GM21367 (cell line): ENCODE results near the gene P4HA2.

ENCODE experiments used
- ATAC-seq: cut with Tn5 transposase; IDR thresholded peaks from one replicate; pipeline ENCODE4 v1.9.1; 2021; ENCODE audit not compliant: unreplicated experiment

Gene P4HA2

GRCh38 chr5:132251220-132251725, 23.6 kb upstream of the P4HA2 start:
- no peak for ATAC-seq

GRCh38 chr5:132250547-132250946, 22.9 kb upstream of the P4HA2 start:
- ATAC-seq, result no peak

DNA sequence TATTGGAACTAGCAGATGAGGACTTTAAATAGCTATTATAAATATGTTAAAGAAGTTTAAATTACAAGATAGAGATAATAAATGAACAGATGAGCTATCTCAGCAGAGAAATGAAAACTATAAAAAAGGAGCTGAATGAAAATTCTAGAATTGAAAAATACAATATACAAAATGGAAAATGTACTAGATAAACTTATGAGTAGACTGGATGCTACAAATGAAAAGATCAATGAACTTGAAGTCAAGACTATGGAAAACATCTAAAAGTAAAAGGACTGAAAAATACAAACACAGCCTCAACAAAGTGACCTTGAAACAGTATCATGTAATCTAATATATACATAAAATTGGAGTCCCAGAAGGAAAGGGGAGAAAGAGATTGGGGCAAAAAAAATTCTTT, 19.2 kb upstream of the P4HA2 start:
- ATAC-seq, result no peak

DNA sequence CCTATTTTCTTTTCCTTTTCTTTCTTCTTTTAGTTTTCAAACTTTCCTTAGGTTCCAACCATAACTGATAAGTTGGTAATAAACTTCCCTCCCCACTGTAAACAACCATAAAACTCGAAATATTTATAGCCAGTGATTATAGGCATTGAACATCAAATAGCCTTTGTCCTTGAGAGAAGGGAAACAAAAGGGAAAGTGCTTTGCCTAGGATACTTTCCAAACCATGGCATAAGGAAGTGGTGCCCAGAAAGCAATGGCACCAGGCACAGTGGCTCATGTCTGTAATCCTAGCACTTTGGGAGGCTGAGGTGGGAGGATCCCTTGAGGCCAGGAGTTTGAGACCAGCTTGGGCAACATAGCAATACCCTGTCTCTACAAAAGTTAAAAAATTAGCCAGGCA, 17.9 kb upstream of the P4HA2 start:
- ATAC-seq, result no peak

- no peak for ATAC-seq
Measured at GRCh38 chr5:132243366-132243977, 15.8 kb upstream of the P4HA2 start.

- ATAC-seq, result no peak
Measured at GRCh38 chr5:132239776-132240175, 12.1 kb upstream of the P4HA2 start.

DNA sequence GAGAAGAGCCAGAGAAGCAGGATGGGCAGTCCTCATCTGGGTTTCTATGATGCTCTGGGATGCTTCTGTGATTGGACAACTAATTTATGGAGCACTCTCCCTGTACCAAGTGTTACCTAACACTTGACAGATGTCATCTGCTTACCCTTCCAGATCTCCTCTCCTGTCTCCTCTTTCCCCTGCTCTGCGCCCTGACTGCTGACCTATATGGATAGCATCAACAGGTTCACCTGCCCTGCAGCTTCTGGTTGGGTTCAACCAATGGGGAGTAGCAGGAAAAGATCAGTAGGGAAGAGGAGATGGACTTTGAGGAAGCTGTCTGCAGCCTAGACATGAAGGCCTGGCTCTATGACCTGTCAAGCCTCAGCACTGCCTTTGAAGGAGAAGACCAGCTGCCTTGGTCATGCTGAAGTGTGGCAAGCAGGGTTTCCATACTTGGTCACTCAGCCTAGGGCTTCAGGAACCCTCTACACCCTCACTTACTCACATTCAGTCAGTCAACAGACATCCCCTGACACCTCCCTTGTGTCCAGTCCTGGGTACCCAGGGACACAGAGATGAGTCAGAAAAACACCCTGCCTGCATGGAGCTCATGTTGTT, 11.3 kb upstream of the P4HA2 start:
- no peak for ATAC-seq

DNA sequence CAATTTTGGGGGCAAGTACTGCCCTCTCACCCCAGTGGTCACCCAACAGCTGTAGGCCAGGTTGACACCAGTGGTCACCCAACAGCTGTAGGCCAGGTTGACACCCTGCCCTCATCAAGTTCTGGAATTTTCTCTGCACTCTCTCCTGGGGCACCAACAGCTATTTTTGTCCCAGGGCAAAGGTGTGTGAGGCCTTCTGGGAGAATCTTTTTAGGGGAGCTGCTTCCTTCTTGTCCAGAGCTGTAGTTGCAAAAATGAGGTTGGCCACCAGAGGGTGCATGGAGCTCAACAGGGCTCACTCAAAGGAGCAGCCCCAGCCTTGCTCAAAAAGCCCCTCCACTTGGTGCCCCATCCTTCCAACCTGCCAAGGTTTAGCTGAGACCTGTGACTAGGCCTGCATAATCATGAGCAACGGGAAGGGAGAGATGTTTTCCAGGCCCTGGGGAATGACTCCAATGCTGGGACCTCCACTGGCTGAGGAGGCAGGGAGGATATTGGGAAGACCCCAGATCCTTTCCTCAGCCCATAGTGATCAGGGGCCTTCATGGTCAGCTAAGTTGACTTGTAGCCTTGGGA, 10.6 kb upstream of the P4HA2 start:
- ATAC-seq, result peak; percentile 71

DNA sequence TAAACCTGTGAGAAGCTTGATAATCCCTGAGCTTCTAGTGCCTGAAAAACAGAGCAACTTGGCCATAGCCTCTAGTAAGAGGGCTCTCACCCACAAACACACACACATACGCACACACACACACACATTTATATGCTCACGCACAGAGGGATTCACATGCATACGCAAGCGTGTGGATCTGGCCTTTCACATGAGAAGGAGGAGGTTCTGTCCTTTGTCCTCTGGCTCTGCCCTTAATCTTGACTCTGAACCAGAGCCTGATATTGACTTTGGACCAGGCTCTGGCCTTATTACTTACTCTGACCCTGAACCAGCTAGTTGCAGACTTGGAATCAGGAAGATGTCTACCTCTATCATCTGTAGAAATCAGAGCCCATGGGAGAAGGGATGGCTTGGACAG, 10.0 kb upstream of the P4HA2 start:
- no peak for ATAC-seq

GRCh38 chr5:132237141-132237540, 9.5 kb upstream of the P4HA2 start:
- ATAC-seq, result no peak

GRCh38 chr5:132235340-132235739, 7.7 kb upstream of the P4HA2 start:
- ATAC-seq, result no peak

GRCh38 chr5:132234684-132235062, 7.0 kb upstream of the P4HA2 start:
- no peak for ATAC-seq

DNA sequence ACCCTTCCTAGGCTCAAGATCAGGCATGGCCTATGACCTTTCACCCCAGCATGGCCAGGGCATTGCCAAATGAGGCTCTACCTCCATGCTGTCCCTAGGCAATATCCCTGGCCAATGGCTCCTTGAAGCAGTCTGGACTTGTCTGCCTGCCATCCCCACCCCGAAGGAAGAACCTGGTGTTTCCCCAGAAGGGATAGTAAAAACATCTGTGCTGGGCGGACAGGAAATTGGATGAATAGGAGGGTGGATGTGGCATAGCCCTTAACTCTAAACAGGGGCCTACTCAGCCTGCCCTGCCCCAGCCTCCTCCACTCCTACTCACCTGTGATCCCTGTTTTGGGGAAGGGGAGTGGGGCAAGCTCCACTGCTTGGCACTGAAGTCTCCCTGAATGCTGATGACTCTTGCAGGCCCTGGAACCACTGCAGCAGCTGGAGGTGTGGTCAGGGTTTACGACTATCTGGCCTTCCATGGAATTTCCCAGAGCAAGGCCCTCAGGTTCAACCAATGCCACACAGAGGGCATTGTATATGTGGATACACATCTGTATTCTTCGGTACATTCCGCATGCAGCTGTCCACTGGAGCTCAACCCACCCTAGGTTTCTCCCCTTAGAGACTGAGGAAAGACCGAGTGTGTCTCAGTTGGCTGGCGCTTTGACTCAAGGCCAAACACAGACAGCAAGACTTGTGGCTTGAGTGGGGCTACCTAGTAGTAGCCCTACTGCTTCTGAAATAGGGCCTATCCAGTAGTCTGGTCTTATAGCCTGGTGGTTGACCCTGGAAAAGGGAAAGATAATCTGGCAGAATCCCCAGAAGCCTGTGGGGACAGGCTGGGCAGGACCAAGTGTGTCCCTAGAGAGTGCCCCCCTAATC, 6.4 kb upstream of the P4HA2 start:
- ATAC-seq, result no peak

GRCh38 chr5:132233081-132233480, 5.4 kb upstream of the P4HA2 start:
- ATAC-seq, result no peak

DNA sequence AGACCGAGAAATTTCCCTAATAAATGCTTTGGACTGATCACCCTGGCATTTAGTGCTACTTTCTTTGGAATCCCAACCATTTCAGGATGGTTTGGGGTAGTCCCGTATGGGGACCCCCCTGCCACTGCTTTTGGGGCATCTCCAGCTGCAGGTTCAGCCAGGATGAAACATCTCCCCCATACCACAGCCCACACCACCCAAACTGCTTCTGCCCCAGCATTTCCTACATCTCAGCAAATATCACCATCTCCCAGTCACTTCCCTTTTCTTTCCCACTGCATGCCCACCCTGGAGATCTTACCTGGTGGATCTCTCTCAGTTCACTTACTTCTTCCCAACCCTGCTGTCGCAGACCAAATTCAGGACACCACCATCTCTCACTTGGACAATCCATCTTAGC, 4.8 kb upstream of the P4HA2 start:
- no peak for ATAC-seq

GRCh38 chr5:132230871-132231270, 3.2 kb upstream of the P4HA2 start:
- ATAC-seq, result no peak

GRCh38 chr5:132229236-132229635, 1.6 kb upstream of the P4HA2 start:
- ATAC-seq, result no peak

- no peak for ATAC-seq
Measured at GRCh38 chr5:132228241-132229035, 785 bp upstream of the P4HA2 start.

DNA sequence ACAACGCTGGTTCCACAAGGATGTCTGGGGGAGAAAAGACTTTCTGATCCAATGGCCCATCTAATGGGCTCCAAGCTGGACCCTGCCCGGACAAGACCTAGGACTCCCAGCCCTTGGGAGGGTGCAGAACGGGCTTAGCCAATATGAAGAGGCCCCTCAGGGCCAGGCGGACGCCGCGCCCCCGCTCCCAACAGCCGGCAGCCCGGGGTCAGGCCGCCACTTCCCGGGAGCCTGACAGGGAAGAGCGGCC, 493 bp downstream of the P4HA2 start:
- no peak for ATAC-seq

GRCh38 chr5:132226516-132227234, 978 bp downstream of the P4HA2 start:
- no peak for ATAC-seq
